Naive thymus-derived CD4-positive, alpha-beta T cell (primary cell): ENCODE results near the gene SLC5A2. TPM values are rescaled to one million over a fixed set of nuclear protein-coding genes. Genes with fewer than 3 reads are reported as not detected.

Experiments used
- ATAC-seq: fragments of 150-1000 bp; cut with Tn5 transposase; 2 replicates; pipeline ENCODE4 v1.10.0; 2021; ENCODE audit warnings: mild to moderate bottlenecking, moderate library complexity
- CTCF ChIA-PET: fragments of 350-600 bp; sonication (Branson Sonifier 250); formaldehyde crosslinking; loops from one replicate; lab custom pipeline; 2021; ENCODE audit warnings: antibody characterized with exemption; lab: Charles Lee
- POLR2A ChIA-PET: fragments of 350-600 bp; sonication (Branson Sonifier 250); formaldehyde crosslinking; loops from one replicate; lab custom pipeline; 2021; ENCODE audit warnings: antibody characterized with exemption, inconsistent platforms; lab: Charles Lee
- DNase-seq, 9 donors: peaks; one replicate each; pipeline versions ENCODE4 v3.0.0 to v3.0.0-alpha.2; 2020 to 2022; ENCODE audit warnings: mixed read lengths in 1 of 9
- H3K27ac ChIP-seq: one replicate; pipeline ENCODE4 v1.7.0; 2013; ENCODE audit warnings: mild to moderate bottlenecking, low read depth, low read length, moderate library complexity
- H3K27me3 ChIP-seq, 2 donors: one replicate each; pipeline ENCODE4 v1.7.0; 2013; ENCODE audit warnings: low read length in 2 of 2, mild to moderate bottlenecking in 2 of 2, moderate library complexity in 2 of 2; ENCODE audit not compliant: control insufficient read depth in 2 of 2, insufficient read depth in 2 of 2
- H3K36me3 ChIP-seq, 3 experiments: 1 replicate in 2 of 3; 2 replicates in 1 of 3; pipeline ENCODE4 v1.7.0; 2013; ENCODE audit warnings: low read length in 3 of 3, mild to moderate bottlenecking in 3 of 3, moderate library complexity in 1 of 3; ENCODE audit not compliant: insufficient read depth in 3 of 3, control insufficient read depth in 2 of 3
- H3K4me1 ChIP-seq, 2 donors: one replicate each; pipeline ENCODE4 v1.7.0; 2013; ENCODE audit warnings: low read length in 2 of 2, mild to moderate bottlenecking in 2 of 2, moderate library complexity in 1 of 2; ENCODE audit not compliant: control insufficient read depth in 2 of 2, insufficient read depth in 2 of 2
- H3K4me3 ChIP-seq: 2 replicates; pipeline ENCODE4 v1.7.0; 2013; ENCODE audit warnings: mild to moderate bottlenecking, low read length
- H3K9me3 ChIP-seq, 3 experiments: 1 replicate in 2 of 3; 2 replicates in 1 of 3; pipeline ENCODE4 v1.7.0; 2013; ENCODE audit warnings: low read length in 3 of 3; ENCODE audit not compliant: control insufficient read depth in 2 of 3
- H3K27ac Mint-ChIP-seq, 9 donors: one replicate each; pipeline ENCODE4 v1.8.0; 2020 to 2022; ENCODE audit warnings: mixed read lengths in 9 of 9, mild to moderate bottlenecking in 8 of 9, moderate library complexity in 5 of 9, inconsistent platforms in 2 of 9
- H3K27me3 Mint-ChIP-seq, 5 donors: one replicate each; pipeline ENCODE4 v1.8.0; 2021 to 2022; ENCODE audit warnings: mixed read lengths in 5 of 5, mild to moderate bottlenecking in 1 of 5
- H3K36me3 Mint-ChIP-seq, 5 donors: one replicate each; pipeline ENCODE4 v1.8.0; 2020 to 2022; ENCODE audit warnings: mixed read lengths in 5 of 5, mild to moderate bottlenecking in 3 of 5, inconsistent platforms in 1 of 5
- H3K4me1 Mint-ChIP-seq, 7 donors: one replicate each; pipeline ENCODE4 v1.8.0; 2020 to 2022; ENCODE audit warnings: mixed read lengths in 7 of 7, mild to moderate bottlenecking in 3 of 7, inconsistent platforms in 1 of 7
- H3K4me3 Mint-ChIP-seq, 10 donors: one replicate each; pipeline ENCODE4 v1.8.0; 2020 to 2022; ENCODE audit warnings: mild to moderate bottlenecking in 10 of 10, mixed read lengths in 10 of 10, moderate library complexity in 6 of 10, inconsistent platforms in 2 of 10
- H3K9me3 Mint-ChIP-seq, 11 donors: one replicate each; pipeline ENCODE4 v1.8.0; 2020 to 2022; ENCODE audit warnings: mixed read lengths in 11 of 11, mild to moderate bottlenecking in 4 of 11, inconsistent platforms in 1 of 11, moderate library complexity in 1 of 11
- intact Hi-C, 2 donors: fragments of 100-400 bp; cut with micrococcal nuclease; formaldehyde crosslinking; loops; one replicate each; pipeline ENCODE4 v1.15.1; 2023
- polyA plus RNA-seq, 2 donors: library from polyadenylated mRNA; unstranded; fragments of 300-500 nt; fragmentation: Illumina TruSeq; gene quantifications; one replicate each; pipeline ENCODE4 v1.2.3, GENCODE V29; 2021
- total RNA-seq, 6 experiments: library from RNA in 5 of 6; stranded (reverse) in 5 of 6; gene quantifications; 1 replicate in 5 of 6; 2 replicates in 1 of 6; pipeline ENCODE4 v1.2.3 and lab custom pipeline; 2021 to 2026

SLC5A2 gene
- total and polyA plus RNA-seq, 7 experiments from 2014 or later: 0.12 to 5.5 (median 3.3) TPM

GRCh38 chr16:31461921-31462804 lies 20.8 kb upstream of the SLC5A2 start:
- Mint-ChIP-seq H3K27ac (peak overlapping the region in 1 of 9 donors; percentile 23), H3K4me1 (peaks cover 24 to 34% (median 28%) of the 10 kb centered on the region in 7 donors), H3K36me3 (peaks cover 4 to 29% (median 12%) of the 10 kb centered on the region in 5 donors), H3K9me3 (peaks cover 0 to 2% (median 0%) of the 10 kb centered on the region in 11 donors), H3K4me3 (no peak overlapping the region), H3K27me3 (no peaks in the 10 kb centered on the region)
- peaks cover 0 to 35% (median 3%) of the 10 kb centered on the region in 3 experiments for H3K36me3 ChIP-seq
- intact Hi-C loops: no loop called here
- no peak overlapping the region for H3K27ac ChIP-seq
- peaks cover 25 to 26% of the 10 kb centered on the region in 2 donors for H3K4me1 ChIP-seq
- DNase-seq: no peak
- H3K9me3 ChIP-seq: no peaks in the 10 kb centered on the region
- CTCF ChIA-PET: interaction anchor here (0.6 kb wide), 1 partner anchor 365 kb away, joined by 6 read pairs; no protein-coding TSS in a partner anchor
- H3K27me3 ChIP-seq: no peaks in the 10 kb centered on the region
- ATAC-seq: no peak
- POLR2A ChIA-PET: no interaction called here
- H3K4me3 ChIP-seq: no peak overlapping the region

GRCh38 chr16:31464348-31464769 lies 18.6 kb upstream of the SLC5A2 start:
- Mint-ChIP-seq H3K4me1 (peaks cover 20 to 41% (median 24%) of the 10 kb centered on the region in 7 donors), H3K9me3 (no peaks in the 10 kb centered on the region), H3K4me3 (no peak overlapping the region), H3K27me3 (no peaks in the 10 kb centered on the region), H3K27ac (no peak overlapping the region), H3K36me3 (peaks cover 4 to 30% (median 10%) of the 10 kb centered on the region in 5 donors)
- H3K27me3 ChIP-seq: no peaks in the 10 kb centered on the region
- ChIA-PET POLR2A (no interaction called here), CTCF (no interaction called here)
- intact Hi-C loops: no loop called here
- peaks cover 17 to 18% of the 10 kb centered on the region in 2 donors for H3K4me1 ChIP-seq
- peaks cover 0 to 35% (median 3%) of the 10 kb centered on the region in 3 experiments for H3K36me3 ChIP-seq
- H3K4me3 ChIP-seq: no peak overlapping the region
- ATAC-seq (no peak), DNase-seq (no peak)
- H3K27ac ChIP-seq: no peak overlapping the region
- no peaks in the 10 kb centered on the region for H3K9me3 ChIP-seq

- H3K27me3 Mint-ChIP-seq: no peaks in the 10 kb centered on the region
- H3K9me3 Mint-ChIP-seq: no peaks in the 10 kb centered on the region
- H3K27ac Mint-ChIP-seq: no peak overlapping the region
- POLR2A ChIA-PET: no interaction called here
- ATAC-seq: no peak
- no peak overlapping the region for H3K4me3 Mint-ChIP-seq
- no peak overlapping the region for H3K4me3 ChIP-seq
- peaks cover 18 to 40% (median 23%) of the 10 kb centered on the region in 7 donors for H3K4me1 Mint-ChIP-seq
- no peaks in the 10 kb centered on the region for H3K9me3 ChIP-seq
- no peak for DNase-seq
- no peak overlapping the region for H3K27ac ChIP-seq
- H3K36me3 Mint-ChIP-seq: peaks cover 4 to 30% (median 10%) of the 10 kb centered on the region in 5 donors
- H3K4me1 ChIP-seq: peaks cover 17 to 18% of the 10 kb centered on the region in 2 donors
- intact Hi-C loops: no loop called here
- CTCF ChIA-PET: no interaction called here
- H3K27me3 ChIP-seq: no peaks in the 10 kb centered on the region
- H3K36me3 ChIP-seq: peaks cover 0 to 35% (median 3%) of the 10 kb centered on the region in 3 experiments
Measured at GRCh38 chr16:31464781-31465260, 18.1 kb upstream of the SLC5A2 start.

GRCh38 chr16:31465788-31466370 lies 17.0 kb upstream of the SLC5A2 start:
- CTCF ChIA-PET: interaction anchor here (0.6 kb wide), 1 partner anchor 621 kb away, joined by 3 read pairs; no protein-coding TSS in a partner anchor
- no peak for DNase-seq

GRCh38 chr16:31466381-31466841 lies 16.5 kb upstream of the SLC5A2 start:
- H3K27ac ChIP-seq: no peak overlapping the region
- DNase-seq (no peak), ATAC-seq (no peak)
- H3K4me3 ChIP-seq: no peak overlapping the region
- ChIA-PET POLR2A (interaction anchor here (0.6 kb wide), 1 partner anchor 16 kb away, joined by 4 read pairs; no protein-coding TSS in a partner anchor), CTCF (no interaction called here)
- Mint-ChIP-seq H3K36me3 (peaks cover 4 to 30% (median 10%) of the 10 kb centered on the region in 5 donors), H3K4me3 (peak overlapping the region in 3 of 10 donors; percentile 66 to 76 (median 72)), H3K27ac (peak overlapping the region in 2 of 9 donors; percentile 78 to 89), H3K4me1 (peaks cover 7 to 30% (median 12%) of the 10 kb centered on the region in 7 donors), H3K27me3 (peaks cover 0 to 11% (median 4%) of the 10 kb centered on the region in 5 donors), H3K9me3 (peaks cover 0 to 1% (median 0%) of the 10 kb centered on the region in 11 donors)
- no peaks in the 10 kb centered on the region for H3K9me3 ChIP-seq
- H3K36me3 ChIP-seq: peaks cover 0 to 35% (median 3%) of the 10 kb centered on the region in 3 experiments
- peaks cover 8 to 11% of the 10 kb centered on the region in 2 donors for H3K4me1 ChIP-seq
- intact Hi-C loops: no loop called here
- H3K27me3 ChIP-seq: no peaks in the 10 kb centered on the region

More at GRCh38 chr16:31465788-31466370, 17.0 kb upstream of the SLC5A2 start:
- H3K4me1 Mint-ChIP-seq: peaks cover 9 to 29% (median 14%) of the 10 kb centered on the region in 7 donors
- no peak overlapping the region for H3K27ac ChIP-seq
- no peaks in the 10 kb centered on the region for H3K9me3 ChIP-seq
- peaks cover 0 to 6% (median 0%) of the 10 kb centered on the region in 5 donors for H3K27me3 Mint-ChIP-seq
- H3K36me3 ChIP-seq: peaks cover 0 to 35% (median 3%) of the 10 kb centered on the region in 3 experiments
- H3K9me3 Mint-ChIP-seq: peaks cover 0 to 1% (median 0%) of the 10 kb centered on the region in 11 donors
- peak overlapping the region in 1 of 10 donors; percentile 66 for H3K4me3 Mint-ChIP-seq
- H3K27ac Mint-ChIP-seq: no peak overlapping the region
- H3K4me1 ChIP-seq: peaks cover 8 to 11% of the 10 kb centered on the region in 2 donors
- no peak overlapping the region for H3K4me3 ChIP-seq
- peaks cover 4 to 30% (median 10%) of the 10 kb centered on the region in 5 donors for H3K36me3 Mint-ChIP-seq
- ATAC-seq: no peak
- no peaks in the 10 kb centered on the region for H3K27me3 ChIP-seq
- intact Hi-C loops: no loop called here
- POLR2A ChIA-PET: interaction anchor here (0.6 kb wide), 1 partner anchor 15 kb away, joined by 4 read pairs; no protein-coding TSS in a partner anchor

GRCh38 chr16:31467151-31467773 lies 15.7 kb upstream of the SLC5A2 start:
- H3K4me1 ChIP-seq: peaks cover 9 to 15% of the 10 kb centered on the region in 2 donors
- H3K27ac ChIP-seq: no peak overlapping the region
- H3K36me3 Mint-ChIP-seq: peaks cover 4 to 30% (median 10%) of the 10 kb centered on the region in 5 donors
- H3K27me3 ChIP-seq: no peaks in the 10 kb centered on the region
- peak in 1 of 9 donors; percentile 41 for DNase-seq
- peaks cover 0 to 16% (median 6%) of the 10 kb centered on the region in 5 donors for H3K27me3 Mint-ChIP-seq
- no peak overlapping the region for H3K4me3 ChIP-seq
- ATAC-seq: no peak
- intact Hi-C loops: no loop called here
- POLR2A ChIA-PET: no interaction called here
- peaks cover 0 to 1% (median 0%) of the 10 kb centered on the region in 11 donors for H3K9me3 Mint-ChIP-seq
- CTCF ChIA-PET: no interaction called here
- H3K27ac Mint-ChIP-seq: peak overlapping the region in 3 of 9 donors; percentile 9 to 89 (median 78)
- H3K36me3 ChIP-seq: peaks cover 0 to 29% (median 3%) of the 10 kb centered on the region in 3 experiments
- no peaks in the 10 kb centered on the region for H3K9me3 ChIP-seq
- peaks cover 8 to 33% (median 14%) of the 10 kb centered on the region in 7 donors for H3K4me1 Mint-ChIP-seq
- peak overlapping the region in 3 of 10 donors; percentile 66 to 76 (median 72) for H3K4me3 Mint-ChIP-seq
